GM20431 (cell line): ENCODE data around the gene SLFN5.

Source experiments
- in situ Hi-C: fragments of 300-500 bp; cut with MseI, MboI; formaldehyde crosslinking; loops from one replicate; pipeline ENCODE4 v1.15.0; 2020; ENCODE audit warnings: low sequenced_read_pairs; ENCODE audit not compliant: unreplicated experiment

The SLFN5 gene

GRCh38 chr17:35286120-35286781 is 43.4 kb downstream of the SLFN5 start:
- in situ Hi-C loops: no loop called here

DNA sequence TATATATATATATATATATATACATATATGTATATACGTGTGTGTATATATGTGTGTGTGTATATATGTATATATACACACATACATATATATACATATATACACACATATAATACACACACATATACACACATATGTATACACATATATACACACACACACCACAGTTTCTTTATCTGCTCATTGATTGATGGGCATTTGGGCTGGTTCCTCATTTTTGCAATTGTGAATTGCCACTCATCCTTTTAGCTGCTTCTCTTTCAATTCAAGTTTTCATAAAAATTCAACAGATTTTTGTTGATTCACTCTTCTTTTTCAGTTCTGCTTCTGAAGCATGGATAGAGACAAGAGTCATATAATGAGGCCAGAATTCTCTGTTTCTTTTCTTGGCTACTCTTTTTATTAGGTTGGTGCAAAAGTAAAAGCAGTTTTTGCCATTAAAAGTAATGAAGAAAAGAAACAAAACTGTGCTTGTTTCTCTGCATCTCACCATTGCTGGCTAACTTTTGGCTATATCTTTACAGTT is 44.5 kb downstream of the SLFN5 start:
- in situ Hi-C loops: no loop called here

DNA sequence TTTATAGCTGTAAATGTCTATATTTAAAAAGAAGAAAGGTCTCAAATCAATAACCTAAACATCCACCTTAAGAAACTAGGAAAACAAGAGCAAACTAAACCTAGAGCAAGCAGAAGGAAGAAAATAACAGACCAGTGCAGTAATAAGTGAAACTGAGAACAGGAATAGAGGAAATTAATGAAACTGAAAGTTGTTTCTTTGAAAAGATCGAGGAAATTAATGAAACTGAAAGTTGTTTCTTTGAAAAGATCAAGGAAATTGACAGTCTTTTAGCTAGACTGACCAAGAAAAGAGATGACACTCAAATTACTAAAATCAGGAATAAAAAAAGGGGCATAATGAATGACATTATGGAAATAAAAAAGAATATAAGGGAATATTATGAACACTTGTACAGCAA is 46.4 kb downstream of the SLFN5 start:
- in situ Hi-C loops: no loop called here

DNA sequence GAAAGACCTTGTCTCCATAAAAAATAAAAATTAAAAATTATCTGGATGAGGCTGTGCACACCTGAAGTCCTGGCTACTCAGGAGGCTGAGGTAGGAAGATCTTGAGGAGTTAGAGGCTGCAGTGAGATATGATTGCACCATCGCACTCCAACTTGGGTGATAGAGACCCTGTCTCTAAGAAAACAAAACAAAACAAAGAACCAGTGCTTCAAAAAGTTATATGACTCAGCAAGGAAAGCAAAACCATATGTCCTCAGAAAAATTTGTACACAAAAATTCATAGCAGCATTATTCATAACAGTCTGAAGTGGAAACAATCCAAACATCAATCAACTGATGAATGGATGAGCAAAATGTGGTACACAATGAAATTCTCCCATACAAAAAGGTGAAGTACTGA is 48.9 kb downstream of the SLFN5 start:
- in situ Hi-C loops: no loop called here

DNA sequence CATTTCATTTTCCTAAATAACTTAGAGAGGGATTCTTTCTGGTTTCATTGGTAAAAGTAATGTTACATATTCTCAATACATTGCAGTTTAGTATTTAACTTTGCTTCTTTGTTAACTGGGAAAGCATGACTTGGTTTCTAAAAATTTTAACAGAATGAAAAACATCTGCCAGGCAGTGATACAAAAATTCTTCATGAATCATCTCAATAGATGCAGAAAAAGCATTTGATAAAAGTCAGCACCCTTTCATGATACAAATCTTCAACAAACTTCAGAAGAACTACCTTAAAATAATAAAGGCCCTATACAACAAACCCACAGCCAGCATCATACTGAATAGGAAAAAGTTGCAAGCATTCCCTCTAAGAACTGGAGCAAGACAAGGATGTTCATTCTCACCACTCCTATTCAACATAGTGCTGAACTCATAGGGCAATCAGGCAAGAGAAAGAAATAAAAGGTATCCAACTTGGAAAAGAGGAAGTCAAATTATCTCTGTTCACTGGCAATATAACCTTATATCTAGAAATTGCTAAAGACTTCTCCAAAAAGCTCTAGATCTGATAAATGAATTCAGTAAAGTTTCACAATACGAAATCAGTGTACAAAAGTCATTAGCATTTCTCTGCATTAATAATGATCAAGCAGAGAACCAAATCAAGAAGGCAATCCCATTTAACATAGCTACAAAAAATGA is 50.4 kb downstream of the SLFN5 start:
- in situ Hi-C loops: no loop called here

- in situ Hi-C loops: no loop called here
Observed at GRCh38 chr17:35294756-35295155, 51.9 kb downstream of the SLFN5 start.

DNA sequence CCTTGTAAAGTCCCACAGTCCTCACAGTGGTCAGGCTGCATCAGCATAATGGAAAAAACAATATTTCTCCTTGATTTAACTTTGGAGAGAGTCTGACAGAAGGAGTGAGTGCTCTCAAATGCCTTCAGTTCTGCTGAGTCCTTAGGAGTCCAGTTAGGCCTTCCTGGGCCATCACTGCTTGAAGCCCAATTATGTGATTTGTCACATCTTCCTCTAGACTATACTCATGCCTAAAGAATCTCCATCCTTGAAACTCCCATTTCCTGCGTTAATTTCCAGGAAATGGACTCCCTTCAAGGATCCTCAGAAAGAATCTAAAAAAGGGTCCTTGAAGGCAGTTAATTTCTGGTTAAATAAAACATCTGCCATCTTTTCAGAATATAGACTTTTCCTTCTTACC is 52.8 kb downstream of the SLFN5 start:
- in situ Hi-C loops: no loop called here

GRCh38 chr17:35297666-35298065 is 54.8 kb downstream of the SLFN5 start:
- in situ Hi-C loops: no loop called here

GRCh38 chr17:35298639-35299038 is 55.8 kb downstream of the SLFN5 start:
- in situ Hi-C loops: no loop called here

DNA sequence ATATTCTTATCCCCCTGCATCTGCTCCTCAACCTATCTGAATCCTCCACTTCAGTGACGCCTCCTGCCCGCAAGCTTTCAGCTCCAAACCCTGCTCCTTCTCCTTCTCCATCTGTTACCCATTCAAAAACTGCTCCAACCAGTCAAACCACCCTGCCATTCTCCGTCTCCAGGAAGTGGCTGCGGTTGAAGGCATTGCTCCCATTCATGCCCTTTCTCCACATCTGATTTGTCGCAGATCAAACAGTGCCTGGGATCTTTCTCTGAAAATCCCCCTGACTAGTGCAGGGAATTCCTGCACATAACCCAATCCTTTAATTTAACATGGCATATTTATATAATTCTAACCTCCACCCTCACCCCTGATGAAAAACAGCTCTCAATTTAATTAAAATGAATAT is 56.3 kb downstream of the SLFN5 start:
- in situ Hi-C loops: no loop called here

DNA sequence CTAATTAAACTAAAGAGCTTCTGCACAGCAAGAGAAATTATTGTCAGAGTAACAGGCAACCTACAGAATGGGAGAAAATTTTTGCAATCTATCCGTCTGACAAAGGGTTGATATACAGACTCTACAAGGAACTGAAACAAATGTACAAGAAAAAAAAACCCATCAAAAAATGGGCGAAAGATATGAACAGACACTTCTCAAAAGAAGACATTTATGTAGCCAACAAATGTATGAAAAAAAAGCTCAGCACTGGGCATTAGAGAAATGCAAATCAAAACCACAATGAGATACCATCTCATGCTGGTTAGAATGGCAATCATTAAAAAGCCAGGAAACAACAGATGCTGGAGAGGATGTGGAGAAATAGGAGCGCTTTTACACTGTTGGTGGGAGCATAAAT is 66.5 kb downstream of the SLFN5 start:
- in situ Hi-C loops: loop anchor here (25.0 kb wide), 1 partner anchor 428 kb away; the partner anchor contains the start of gene RASL10B

- in situ Hi-C loops: loop anchor here (10.0 to 25.0 kb wide), 2 partner anchors 222 to 425 kb away; partner anchors contain the start of genes RASL10B and SLFN12L
Observed at GRCh38 chr17:35312346-35312745, 69.5 kb downstream of the SLFN5 start.

DNA sequence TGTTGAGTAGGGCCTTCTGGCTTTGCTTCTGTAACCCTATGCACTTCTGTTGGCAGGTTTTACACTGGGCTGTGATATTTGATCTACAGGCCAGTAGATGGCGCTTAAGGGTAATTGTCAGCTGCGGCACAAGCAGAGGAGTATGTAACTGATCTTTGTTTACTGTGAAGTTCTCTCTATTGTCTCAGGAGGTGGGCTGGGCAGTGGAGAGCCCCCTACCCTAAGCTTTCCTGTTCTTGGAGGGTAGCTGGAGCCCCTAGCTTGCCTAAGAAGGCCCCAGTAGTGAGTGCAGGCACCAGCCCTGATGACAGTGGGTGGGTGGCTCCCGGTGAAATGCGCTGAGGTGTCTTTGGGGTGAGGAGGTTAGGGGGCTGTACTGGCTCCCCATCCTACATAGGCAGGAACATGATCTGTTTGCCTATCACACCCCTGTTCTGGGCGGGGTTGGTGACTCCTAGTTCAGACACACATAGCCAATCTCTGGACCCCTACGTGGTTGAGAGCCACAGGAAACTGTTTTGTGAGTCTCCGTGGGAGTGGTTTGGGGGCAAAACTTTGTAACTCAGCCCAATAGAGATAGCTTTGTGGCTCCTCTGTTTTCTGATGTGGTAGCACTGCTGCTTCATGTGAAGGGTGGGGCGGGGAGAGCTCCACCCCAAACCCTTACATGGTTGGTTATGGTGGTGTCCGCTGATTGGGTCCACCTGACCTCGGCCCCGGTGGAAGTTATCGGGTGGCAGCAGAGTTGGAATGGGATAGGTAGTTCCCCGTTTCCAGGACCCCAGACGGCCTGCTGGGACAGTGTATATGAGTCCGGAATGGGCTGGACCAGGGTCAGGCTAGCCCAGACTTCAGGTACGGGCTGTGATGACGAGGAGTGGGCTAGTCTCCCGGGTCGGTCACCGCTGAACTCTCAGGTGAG is 70.2 kb downstream of the SLFN5 start:
- in situ Hi-C loops: loop anchor here (10.0 to 25.0 kb wide), 2 partner anchors 222 to 424 kb away; partner anchors contain the start of genes RASL10B and SLFN12L

- in situ Hi-C loops: loop anchor here (10.0 to 25.0 kb wide), 2 partner anchors 221 to 423 kb away; partner anchors contain the start of genes RASL10B and SLFN12L
Observed at GRCh38 chr17:35313875-35314409, 71.1 kb downstream of the SLFN5 start.

DNA sequence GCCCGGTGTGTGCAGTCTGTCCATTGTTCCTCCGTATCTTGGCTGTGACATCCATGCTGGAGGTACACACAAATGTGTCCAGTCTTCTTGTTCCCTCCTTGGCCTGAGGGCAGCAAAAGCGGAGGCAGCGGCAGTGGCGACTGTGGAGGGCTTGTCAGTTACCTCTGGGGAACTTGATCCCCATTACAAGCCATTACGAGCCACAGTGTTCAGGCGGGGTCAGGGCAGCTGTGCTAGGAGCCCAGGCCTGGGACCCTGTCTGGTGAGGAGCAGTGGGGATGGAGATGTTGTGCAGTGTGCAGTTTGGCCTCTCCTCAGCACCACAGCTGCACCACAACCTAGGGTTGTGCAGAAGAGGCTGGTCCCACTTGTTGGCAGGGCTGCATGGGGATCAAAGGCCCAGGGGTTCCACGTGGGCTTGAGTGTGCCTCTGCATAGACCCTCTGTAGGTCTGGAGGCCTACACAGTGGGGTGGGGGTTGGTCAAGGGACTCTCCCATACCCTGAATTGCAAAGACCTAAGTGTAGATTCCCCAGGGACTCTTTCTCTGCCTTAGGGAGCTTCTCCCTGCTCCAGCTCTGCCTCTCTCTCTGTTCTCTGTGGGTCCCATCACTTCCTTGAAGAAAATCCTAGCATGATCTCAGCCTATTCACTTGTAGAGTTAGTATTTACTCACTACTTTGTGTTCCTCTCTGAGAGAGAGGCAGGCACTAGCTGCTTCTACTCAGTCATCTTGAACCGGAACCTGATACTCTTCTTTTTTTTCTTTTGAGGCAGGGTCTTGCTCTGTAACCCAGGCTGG is 71.7 kb downstream of the SLFN5 start:
- in situ Hi-C loops: loop anchor here (10.0 to 25.0 kb wide), 2 partner anchors 220 to 423 kb away; partner anchors contain the start of genes RASL10B and SLFN12L

DNA sequence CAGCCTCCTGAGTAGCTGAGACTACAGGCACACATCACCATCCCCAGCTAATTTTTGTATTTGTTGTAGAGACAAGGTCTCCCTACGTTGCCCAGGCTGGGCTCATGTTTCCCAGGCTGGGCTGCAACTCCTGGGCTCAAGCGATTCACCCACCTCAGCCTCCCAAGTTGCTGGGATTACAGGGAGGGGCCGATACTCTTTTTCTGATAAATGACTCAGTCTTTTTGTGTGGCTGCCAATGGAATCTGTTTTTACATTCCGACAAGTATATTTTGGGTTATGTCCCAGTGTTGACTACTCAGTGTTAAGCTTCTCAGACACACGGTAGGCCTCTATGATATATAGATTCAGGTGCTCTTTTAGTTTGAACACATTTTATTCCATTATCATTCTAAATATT is 72.4 kb downstream of the SLFN5 start:
- in situ Hi-C loops: loop anchor here (10.0 to 25.0 kb wide), 2 partner anchors 220 to 422 kb away; partner anchors contain the start of genes RASL10B and SLFN12L

DNA sequence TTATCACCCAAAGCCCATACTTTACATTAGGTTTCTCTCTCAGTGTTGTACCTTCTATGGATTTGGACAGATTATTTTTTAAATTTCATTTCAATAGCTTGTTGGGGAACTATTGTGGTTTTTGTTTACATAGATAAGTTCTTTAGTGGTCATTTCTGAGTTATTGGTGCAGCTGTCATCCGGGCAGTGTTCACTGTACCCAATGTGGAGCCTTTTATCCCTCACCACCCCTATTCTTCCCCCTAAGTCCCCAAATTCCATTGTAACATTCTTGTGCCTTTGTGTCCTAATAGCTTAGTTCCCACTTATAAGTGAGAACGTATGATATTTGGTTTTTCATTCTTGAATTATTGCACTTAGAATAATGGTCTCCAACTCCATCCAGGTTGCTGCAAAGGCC is 73.1 kb downstream of the SLFN5 start:
- in situ Hi-C loops: loop anchor here (10.0 to 25.0 kb wide), 2 partner anchors 219 to 421 kb away; partner anchors contain the start of genes RASL10B and SLFN12L

DNA sequence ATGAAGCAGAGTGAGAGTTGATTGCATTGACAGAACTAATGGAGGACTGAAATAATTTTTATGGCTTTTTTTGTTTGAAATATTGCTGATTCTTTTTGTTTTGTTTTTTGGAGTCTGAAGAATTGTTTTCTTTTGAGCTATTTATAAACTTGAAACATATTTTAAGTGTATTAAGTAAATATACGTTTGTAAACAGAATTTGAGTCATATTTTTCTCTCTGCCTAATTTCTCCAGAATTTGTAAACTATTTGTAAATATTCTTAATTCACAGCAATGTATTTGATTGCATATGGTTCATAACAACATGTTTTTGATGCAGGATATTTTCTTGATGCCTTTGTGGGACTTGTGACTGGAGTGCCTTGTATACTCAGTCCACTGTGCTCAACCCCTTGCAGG is 79.9 kb downstream of the SLFN5 start:
- in situ Hi-C loops: loop anchor here (25.0 kb wide), 1 partner anchor 415 kb away; the partner anchor contains the start of gene RASL10B
